ENCODE results near the gene KLK1. TPM values are rescaled to one million over a fixed set of nuclear protein-coding genes. Genes with fewer than 3 reads are reported as not detected.

The KLK1 gene
- total RNA-seq, 1 experiment from 2014 or later = 0.31 TPM

DNA sequence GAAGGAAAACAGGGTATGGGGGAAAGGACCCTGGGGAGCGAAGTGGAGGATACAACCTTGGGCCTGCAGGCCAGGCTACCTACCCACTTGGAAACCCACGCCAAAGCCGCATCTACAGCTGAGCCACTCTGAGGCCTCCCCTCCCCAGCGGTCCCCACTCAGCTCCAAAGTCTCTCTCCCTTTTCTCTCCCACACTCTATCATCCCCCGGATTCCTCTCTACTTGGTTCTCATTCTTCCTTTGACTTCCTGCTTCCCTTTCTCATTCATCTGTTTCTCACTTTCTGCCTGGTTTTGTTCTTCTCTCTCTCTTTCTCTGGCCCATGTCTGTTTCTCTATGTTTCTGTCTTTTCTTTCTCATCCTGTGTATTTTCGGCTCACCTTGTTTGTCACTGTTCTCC is 33.8 kb upstream of the KLK1 start:
- ChIA-PET CTCF (no interaction called here), POLR2A (no interaction called here)
- no peak overlapping the region for H3K27ac ChIP-seq (ENCODE audit: low read length)
- intact Hi-C loops (cut with micrococcal nuclease; ENCODE audit: unreplicated experiment) = no loop called here
- no peaks in the 10 kb centered on the region for H3K9me3 ChIP-seq (ENCODE audit: control insufficient read depth, insufficient read depth, low read depth, low read length)
- H3K4me3 ChIP-seq (ENCODE audit: low read depth in 2 of 2, low read length in 2 of 2) = no peak overlapping the region
- no peaks in the 10 kb centered on the region; the same call in 1 of the 2 replicates for H3K27me3 ChIP-seq (ENCODE audit: control insufficient read depth, insufficient read depth, low read length)
- BruUV-seq (replicated peaks) = no TSS peak
- DNase-seq (ENCODE audit: low read depth, low spot score) (no peak), ATAC-seq (no peak)
- in situ Hi-C loops (cut with HindIII; ENCODE audit: low pct_unique_long_range_greater_than_20kb, low sequenced_read_pairs) = no loop called here
- TF ChIP-seq, protein P1, sequence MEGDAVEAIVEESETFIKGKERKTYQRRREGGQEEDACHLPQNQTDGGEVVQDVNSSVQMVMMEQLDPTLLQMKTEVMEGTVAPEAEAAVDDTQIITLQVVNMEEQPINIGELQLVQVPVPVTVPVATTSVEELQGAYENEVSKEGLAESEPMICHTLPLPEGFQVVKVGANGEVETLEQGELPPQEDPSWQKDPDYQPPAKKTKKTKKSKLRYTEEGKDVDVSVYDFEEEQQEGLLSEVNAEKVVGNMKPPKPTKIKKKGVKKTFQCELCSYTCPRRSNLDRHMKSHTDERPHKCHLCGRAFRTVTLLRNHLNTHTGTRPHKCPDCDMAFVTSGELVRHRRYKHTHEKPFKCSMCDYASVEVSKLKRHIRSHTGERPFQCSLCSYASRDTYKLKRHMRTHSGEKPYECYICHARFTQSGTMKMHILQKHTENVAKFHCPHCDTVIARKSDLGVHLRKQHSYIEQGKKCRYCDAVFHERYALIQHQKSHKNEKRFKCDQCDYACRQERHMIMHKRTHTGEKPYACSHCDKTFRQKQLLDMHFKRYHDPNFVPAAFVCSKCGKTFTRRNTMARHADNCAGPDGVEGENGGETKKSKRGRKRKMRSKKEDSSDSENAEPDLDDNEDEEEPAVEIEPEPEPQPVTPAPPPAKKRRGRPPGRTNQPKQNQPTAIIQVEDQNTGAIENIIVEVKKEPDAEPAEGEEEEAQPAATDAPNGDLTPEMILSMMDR (IDR thresholded peaks at IDR 0.05) = no peak
- TF ChIP-seq REST (IDR thresholded peaks at IDR 0.05; ENCODE audit: insufficient read depth in 1 of 2, low read depth in 2 of 2, low read length in 1 of 2) (no peak), TCF7L2 (IDR thresholded peaks at IDR 0.05; ENCODE audit: low read depth, low read length) (no peak), SIN3A (IDR thresholded peaks at IDR 0.05; ENCODE audit: borderline replicate concordance, insufficient read depth, low read depth, low read length) (no peak), POLR2AphosphoS5 (IDR thresholded peaks at IDR 0.05; ENCODE audit: low read depth, low read length) (no peak)
- H3K4me1 ChIP-seq (ENCODE audit: control insufficient read depth, insufficient read depth, low read length) = no peaks in the 10 kb centered on the region
- no peaks in the 10 kb centered on the region for H3K36me3 ChIP-seq (ENCODE audit: control insufficient read depth, insufficient read depth, low read length)

DNA sequence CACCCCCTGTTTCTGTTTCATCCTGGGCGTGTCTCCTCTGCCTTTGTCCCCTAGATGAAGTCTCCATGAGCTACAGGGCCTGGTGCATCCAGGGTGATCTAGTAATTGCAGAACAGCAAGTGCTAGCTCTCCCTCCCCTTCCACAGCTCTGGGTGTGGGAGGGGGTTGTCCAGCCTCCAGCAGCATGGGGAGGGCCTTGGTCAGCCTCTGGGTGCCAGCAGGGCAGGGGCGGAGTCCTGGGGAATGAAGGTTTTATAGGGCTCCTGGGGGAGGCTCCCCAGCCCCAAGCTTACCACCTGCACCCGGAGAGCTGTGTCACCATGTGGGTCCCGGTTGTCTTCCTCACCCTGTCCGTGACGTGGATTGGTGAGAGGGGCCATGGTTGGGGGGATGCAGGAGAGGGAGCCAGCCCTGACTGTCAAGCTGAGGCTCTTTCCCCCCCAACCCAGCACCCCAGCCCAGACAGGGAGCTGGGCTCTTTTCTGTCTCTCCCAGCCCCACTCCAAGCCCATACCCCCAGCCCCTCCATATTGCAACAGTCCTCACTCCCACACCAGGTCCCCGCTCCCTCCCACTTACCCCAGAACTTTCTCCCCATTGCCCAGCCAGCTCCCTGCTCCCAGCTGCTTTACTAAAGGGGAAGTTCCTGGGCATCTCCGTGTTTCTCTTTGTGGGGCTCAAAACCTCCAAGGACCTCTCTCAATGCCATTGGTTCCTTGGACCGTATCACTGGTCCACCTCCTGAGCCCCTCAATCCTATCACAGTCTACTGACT is 31.2 kb upstream of the KLK1 start, which contains the start of gene KLK3:
KLK3 (plus strand) TSS at position 280 of the 775 bp plus-strand sequence; CDS start at position 321, 41 bp downstream.
- no peak for DNase-seq (ENCODE audit: low read depth, low spot score)
- POLR2A ChIA-PET = no interaction called here
- H3K9me3 ChIP-seq (ENCODE audit: control insufficient read depth, insufficient read depth, low read depth, low read length) = no peaks in the 10 kb centered on the region
- no peaks in the 10 kb centered on the region; the same call in none of the 2 replicates for H3K27me3 ChIP-seq (ENCODE audit: control insufficient read depth, insufficient read depth, low read length)
- CTCF ChIA-PET = no interaction called here
- H3K27ac ChIP-seq (ENCODE audit: low read length) = no peak within 1 kb of the TSS
- in situ Hi-C loops (cut with HindIII; ENCODE audit: low pct_unique_long_range_greater_than_20kb, low sequenced_read_pairs) = no loop called here
- TF ChIP-seq TCF7L2 (IDR thresholded peaks at IDR 0.05; ENCODE audit: low read depth, low read length) (no peak), REST (IDR thresholded peaks at IDR 0.05; ENCODE audit: insufficient read depth in 1 of 2, low read depth in 2 of 2, low read length in 1 of 2) (no peak), POLR2AphosphoS5 (IDR thresholded peaks at IDR 0.05; ENCODE audit: low read depth, low read length) (no peak), SIN3A (IDR thresholded peaks at IDR 0.05; ENCODE audit: borderline replicate concordance, insufficient read depth, low read depth, low read length) (no peak)
- TF ChIP-seq, protein P1 (IDR thresholded peaks at IDR 0.05) = no peak
- ATAC-seq = no peak
- no peaks in the 10 kb centered on the region for H3K36me3 ChIP-seq (ENCODE audit: control insufficient read depth, insufficient read depth, low read length)
- H3K4me1 ChIP-seq (ENCODE audit: control insufficient read depth, insufficient read depth, low read length) = no peaks in the 10 kb centered on the region
- intact Hi-C loops (cut with micrococcal nuclease; ENCODE audit: unreplicated experiment) = no loop called here
- no peak within 1 kb of the TSS for H3K4me3 ChIP-seq (ENCODE audit: low read depth in 2 of 2, low read length in 2 of 2)
- BruUV-seq (replicated peaks) = no TSS peak

Measured in Panc1 (cell line).